IMR-90 (cell line): ENCODE data around the gene C7orf25. TPM values are rescaled to one million over a fixed set of nuclear protein-coding genes. Genes with fewer than 3 reads are reported as not detected.

Experiments
- ATAC-seq: fragments of 200-7000 bp; cut with Tn5 transposase; 2 replicates; pipeline ENCODE4 v1.9.1; 2020; ENCODE audit warnings: low read depth, mild to moderate bottlenecking, moderate library complexity
- BruUV-seq: library from RNA; stranded (reverse); fragments of 400-500 nt; replicated peaks from 2 replicates; lab custom pipeline; 2021; lab: Mats Ljungman, UMichigan
- CTCF ChIA-PET: fragments of 300-600 bp; formaldehyde crosslinking; extraction: SDS; loops from one replicate; lab custom pipeline; 2021; ENCODE audit warnings: antibody characterized with exemption; lab: Yijun Ruan, JAX
- POLR2A ChIA-PET: fragments of 300-600 bp; sonication (Branson Sonifier 250); formaldehyde crosslinking; loops from one replicate; lab custom pipeline; 2022; ENCODE audit warnings: antibody characterized with exemption; ENCODE audit not compliant: unreplicated experiment; lab: Charles Lee
- DNase-seq: peaks from one replicate; pipeline ENCODE4 v3.0.0; 2013
- H2AFZ ChIP-seq: replicated peaks from 2 replicates; pipeline ENCODE3; 2013; ENCODE audit warnings: low read length, mild to moderate bottlenecking; ENCODE audit not compliant: poor library complexity
- H2AK5ac ChIP-seq: 2 replicates; pipeline ENCODE4 v1.6.1; 2013; ENCODE audit warnings: low read depth, low read length, inconsistent platforms
- H2AK9ac ChIP-seq: replicated peaks from 2 replicates; pipeline ENCODE3; 2013; ENCODE audit warnings: mild to moderate bottlenecking, low read depth, low read length, moderate library complexity; ENCODE audit not compliant: poor library complexity
- H2BK120ac ChIP-seq: 2 replicates; pipeline ENCODE4 v1.6.1; 2013; ENCODE audit warnings: low read depth, low read length, inconsistent platforms
- H2BK15ac ChIP-seq: 3 replicates; pipeline ENCODE4 v1.6.1; 2013; ENCODE audit warnings: low read depth, low read length, inconsistent platforms
- H2BK20ac ChIP-seq: 2 replicates; pipeline ENCODE4 v1.6.1; 2013; ENCODE audit warnings: low read depth, mild to moderate bottlenecking, inconsistent platforms, low read length, moderate library complexity
- H2BK5ac ChIP-seq: 2 replicates; pipeline ENCODE4 v1.6.1; 2013; ENCODE audit warnings: mild to moderate bottlenecking, low read depth, low read length, inconsistent platforms; ENCODE audit not compliant: poor library complexity, severe bottlenecking
- H3K14ac ChIP-seq: replicated peaks from 2 replicates; pipeline ENCODE4 v1.6.1; 2013; ENCODE audit warnings: low read depth, low read length, inconsistent platforms
- H3K18ac ChIP-seq: 2 replicates; pipeline ENCODE4 v1.6.1; 2013; ENCODE audit warnings: low read depth, low read length, control low read depth
- H3K23ac ChIP-seq: 2 replicates; pipeline ENCODE4 v1.6.1; 2013; ENCODE audit warnings: low read depth, low read length, inconsistent platforms
- H3K27ac ChIP-seq: 2 replicates; pipeline ENCODE4 v1.5.1; 2013; ENCODE audit warnings: mild to moderate bottlenecking, control low read depth, low read length; ENCODE audit not compliant: insufficient read depth
- H3K27me3 ChIP-seq: 2 replicates; pipeline ENCODE4 v1.6.1; 2013; ENCODE audit warnings: low read length; ENCODE audit not compliant: control insufficient read depth, insufficient read depth
- H3K36me3 ChIP-seq: 2 replicates; pipeline ENCODE4 v1.6.1; 2013; ENCODE audit warnings: low read length, mixed read lengths; ENCODE audit not compliant: control insufficient read depth, insufficient read depth
- H3K4ac ChIP-seq: 2 replicates; pipeline ENCODE4 v1.6.1; 2013; ENCODE audit warnings: low read depth, low read length, inconsistent platforms
- H3K4me1 ChIP-seq: 2 replicates; pipeline ENCODE4 v1.6.1; 2013; ENCODE audit warnings: low read length, mixed read lengths; ENCODE audit not compliant: control insufficient read depth, insufficient read depth
- H3K4me2 ChIP-seq: 2 replicates; pipeline ENCODE4 v1.6.1; 2013; ENCODE audit warnings: low read depth, mild to moderate bottlenecking, control low read depth, low read length, moderate library complexity
- H3K4me3 ChIP-seq: 2 replicates; pipeline ENCODE4 v1.5.1; 2013; ENCODE audit warnings: low read depth, mild to moderate bottlenecking, control low read depth, low read length, moderate library complexity; ENCODE audit not compliant: insufficient read depth
- H3K56ac ChIP-seq: 2 replicates; pipeline ENCODE4 v1.6.1; 2013; ENCODE audit warnings: low read length, inconsistent platforms; ENCODE audit not compliant: insufficient read depth; ENCODE audit errors: extremely low read depth
- H3K79me1 ChIP-seq, 2 experiments: 2 replicates each; pipeline ENCODE4 v1.6.1; 2013; ENCODE audit warnings: low read length in 2 of 2, inconsistent platforms in 1 of 2, low read depth in 1 of 2
- H3K9ac ChIP-seq: 2 replicates; pipeline ENCODE4 v1.6.1; 2013; ENCODE audit warnings: low read depth, low read length, control low read depth
- H3K9me1 ChIP-seq: 2 replicates; pipeline ENCODE4 v1.6.1; 2013; ENCODE audit warnings: low read length, inconsistent platforms; ENCODE audit not compliant: insufficient read depth
- H3K9me3 ChIP-seq: 2 replicates; pipeline ENCODE4 v1.6.1; 2013; ENCODE audit warnings: low read length; ENCODE audit not compliant: control insufficient read depth, insufficient read depth
- H4K20me1 ChIP-seq: 2 replicates; pipeline ENCODE4 v1.6.1; 2013; ENCODE audit warnings: low read length, inconsistent platforms; ENCODE audit not compliant: insufficient read depth
- H4K5ac ChIP-seq: 2 replicates; pipeline ENCODE4 v1.6.1; 2013; ENCODE audit warnings: mild to moderate bottlenecking, low read depth, low read length, control low read depth
- H4K8ac ChIP-seq, 2 experiments: 2 replicates each; pipeline ENCODE4 v1.6.1; 2013; ENCODE audit warnings: low read depth in 2 of 2, low read length in 2 of 2, control low read depth in 1 of 2, inconsistent platforms in 1 of 2
- H4K91ac ChIP-seq: 2 replicates; pipeline ENCODE4 v1.6.1; 2013; ENCODE audit warnings: low read depth, low read length, inconsistent platforms; ENCODE audit not compliant: insufficient read depth
- BHLHE40 ChIP-seq: fragments of 150-350 bp; IDR thresholded peaks from 2 replicates; pipeline ENCODE4 v1.6.1; 2016; ENCODE audit warnings: mild to moderate bottlenecking, low read depth, low read length
- MXI1 ChIP-seq: IDR thresholded peaks from 2 replicates; pipeline ENCODE4 v1.6.1; 2012; ENCODE audit warnings: low read depth, mild to moderate bottlenecking, low read length, moderate library complexity, borderline replicate concordance
- RAD21 ChIP-seq: IDR thresholded peaks from 2 replicates; pipeline ENCODE4 v1.6.1; 2012; ENCODE audit warnings: low read length, improper control_type of control experiment
- SMC3 ChIP-seq: fragments of 150-350 bp; IDR thresholded peaks from 2 replicates; pipeline ENCODE4 v1.6.1; 2016; ENCODE audit warnings: low read depth, mild to moderate bottlenecking, antibody characterized with exemption, low read length, moderate library complexity
- WGBS, 2 experiments: methylation state at CpG; one replicate each; pipeline versions ENCODE4 v1.1.5 to v1.1.7; 2013; ENCODE audit warnings: missing lambda C conversion rate in 2 of 2; ENCODE audit not compliant: insufficient read length in 1 of 2; ENCODE audit errors: extremely low coverage in 2 of 2; 5-methylcytosine and 5-hydroxymethylcytosine counted together
- dilution Hi-C: fragments of 300-500 bp; cut with HindIII; formaldehyde crosslinking; loops from one replicate; pipeline ENCODE4 v1.14.3; 2018; ENCODE audit warnings: low sequenced_read_pairs; ENCODE audit not compliant: unreplicated experiment
- in situ Hi-C: fragments of 300-500 bp; cut with MboI; formaldehyde crosslinking; loops from 3 replicates; pipeline ENCODE4 v1.14.3; 2019; ENCODE audit warnings: low sequenced_read_pairs, inconsistent platforms, mixed read lengths
- intact Hi-C: fragments of 100-400 bp; cut with micrococcal nuclease; formaldehyde crosslinking; loops from 2 replicates; pipeline ENCODE4 v1.10.0; 2022
- polyA plus RNA-seq, 3 experiments: library from polyadenylated mRNA; depleted of rRNA; stranded (reverse); fragments of >200 nt; gene quantifications; 2 replicates each; pipeline ENCODE4 v1.2.3, GENCODE V29; 2012; ENCODE audit warnings: low replicate concordance in 1 of 3
- total RNA-seq: library from RNA; depleted of rRNA; stranded (reverse); fragments of >200 nt; gene quantifications from 2 replicates; pipeline ENCODE4 v1.2.3, GENCODE V29; 2012

Gene C7orf25
- total and polyA plus RNA-seq, 2 of the 4 experiments (the other 2 are of a cell fraction), result 4.5 to 6.1 TPM

GRCh38 chr7:42877862-42878261 lies 34.0 kb downstream of the C7orf25 start:
- H3K56ac ChIP-seq, result no peak overlapping the region
- no peaks in the 10 kb centered on the region for H3K36me3 ChIP-seq
- ATAC-seq (no peak), DNase-seq (no peak)
- H3K4ac ChIP-seq, result no peak overlapping the region
- no peak overlapping the region for H2AFZ ChIP-seq
- no peaks in the 10 kb centered on the region for H3K79me1 ChIP-seq
- H4K20me1 ChIP-seq, result no peaks in the 10 kb centered on the region
- no peaks in the 10 kb centered on the region for H3K9me3 ChIP-seq
- no peak overlapping the region for H3K18ac ChIP-seq
- H4K5ac ChIP-seq, result no peak overlapping the region
- H3K27me3 ChIP-seq, result peaks cover 9% of the 10 kb centered on the region; the same call in 1 of the 2 replicates
- no peak overlapping the region for H3K9ac ChIP-seq
- no peak overlapping the region for H3K14ac ChIP-seq
- H3K4me1 ChIP-seq, result peaks cover 3% of the 10 kb centered on the region; the same call in 1 of the 2 replicates
- no peak overlapping the region for H2AK9ac ChIP-seq
- WGBS, 2 experiments, result no CpG with 5 or more reads among the region's 2 CpGs
- no peak overlapping the region for H3K23ac ChIP-seq
- TF ChIP-seq SMC3, result no peak
- TF ChIP-seq RAD21, result no peak
- no peak for TF ChIP-seq MXI1
- TF ChIP-seq BHLHE40, result no peak
- H2BK15ac ChIP-seq, result no peak overlapping the region
- dilution Hi-C loops, result no loop called here
- no peak overlapping the region for H4K91ac ChIP-seq
- CTCF ChIA-PET, result interaction anchor here (0.6 to 3.7 kb wide), 5 partner anchors 26 to 937 kb away, joined by 3 to 12 read pairs (median 4); no protein-coding TSS in a partner anchor
- in situ Hi-C loops, result no loop called here
- no peak overlapping the region for H4K8ac ChIP-seq
- H2BK5ac ChIP-seq, result no peak overlapping the region
- no peak overlapping the region for H3K27ac ChIP-seq
- BruUV-seq, result no TSS peak
- H2BK120ac ChIP-seq, result no peak overlapping the region
- H3K4me3 ChIP-seq, result no peak overlapping the region
- intact Hi-C loops, result no loop called here
- no peak overlapping the region for H2AK5ac ChIP-seq
- no peak overlapping the region for H3K4me2 ChIP-seq
- H3K9me1 ChIP-seq, result no peaks in the 10 kb centered on the region
- H2BK20ac ChIP-seq, result no peak overlapping the region
- POLR2A ChIA-PET, result no interaction called here
